A549 treated with CpdA at 1 μM for 4 hours (cell line): ENCODE measurements around the gene HSD11B1L. TPM values are rescaled to one million over a fixed set of nuclear protein-coding genes. Genes with fewer than 3 reads are reported as not detected.

Source experiments
- total RNA-seq: library from RNA; stranded (reverse); fragments of 200-300 nt; extraction: Qiagen RNA extraction; gene quantifications from 5 replicates; pipeline ENCODE4 v1.2.3, GENCODE V29; 2022; ENCODE audit warnings: low read depth

HSD11B1L gene
- 3.8 to 4.9 TPM (median 4.5 TPM) in 5 replicates for total RNA-seq

DNA sequence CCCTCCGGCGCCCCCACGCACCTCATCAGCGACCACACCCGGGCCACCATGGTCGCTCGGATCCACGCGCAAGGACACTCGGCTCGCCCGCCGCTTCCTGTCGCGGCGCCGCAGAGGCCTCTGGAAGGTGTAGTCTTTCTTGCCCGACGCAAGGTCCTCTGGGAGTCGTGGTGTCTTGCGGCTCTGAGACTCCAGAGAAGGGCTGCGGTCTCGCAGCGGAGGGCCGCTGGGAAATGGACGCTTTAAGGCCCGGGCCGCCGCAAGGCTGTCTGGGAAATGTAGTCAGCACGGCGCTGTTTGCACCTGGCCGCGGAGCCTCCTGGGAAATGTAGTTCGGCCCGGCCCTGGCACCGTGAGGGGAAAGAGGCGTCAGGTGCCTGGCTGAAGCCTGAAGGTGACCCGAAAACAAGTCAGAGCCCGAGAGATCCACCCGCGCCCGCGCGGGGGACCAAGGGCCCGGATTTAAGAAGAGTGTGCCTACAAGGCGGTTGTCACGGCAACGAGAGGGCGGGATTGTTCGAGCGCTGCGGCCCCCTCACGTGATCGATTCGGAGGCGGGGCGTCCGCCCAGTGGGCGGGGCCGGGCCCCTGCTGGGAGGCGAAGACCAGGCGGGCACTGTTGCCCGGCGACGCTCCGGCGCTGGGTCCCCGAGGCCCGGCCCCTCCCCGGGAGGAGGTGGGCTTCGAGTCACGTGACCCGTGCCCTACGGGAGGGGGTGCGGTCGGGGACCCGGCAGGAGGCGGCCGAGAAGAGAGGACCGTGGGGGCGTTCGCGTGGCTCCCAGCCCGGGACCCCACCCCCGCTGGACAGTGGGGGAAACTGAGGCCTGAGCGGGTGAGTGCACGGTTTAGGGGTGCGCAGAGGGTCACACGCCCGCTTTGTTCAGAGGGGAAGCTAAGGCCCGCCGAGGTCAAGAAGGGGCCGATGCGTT is at the start of gene HSD11B1L, which contains the start of gene MICOS13:
Gene HSD11B1L (plus strand): TSS at position 591 of the 932 bp plus-strand sequence. CDS start 3,806 bp downstream, outside the sequence.
Gene MICOS13 (minus strand): TSS at position 80 of the 932 bp plus-strand sequence. CDS start 30 bp downstream, at position 50.

DNA sequence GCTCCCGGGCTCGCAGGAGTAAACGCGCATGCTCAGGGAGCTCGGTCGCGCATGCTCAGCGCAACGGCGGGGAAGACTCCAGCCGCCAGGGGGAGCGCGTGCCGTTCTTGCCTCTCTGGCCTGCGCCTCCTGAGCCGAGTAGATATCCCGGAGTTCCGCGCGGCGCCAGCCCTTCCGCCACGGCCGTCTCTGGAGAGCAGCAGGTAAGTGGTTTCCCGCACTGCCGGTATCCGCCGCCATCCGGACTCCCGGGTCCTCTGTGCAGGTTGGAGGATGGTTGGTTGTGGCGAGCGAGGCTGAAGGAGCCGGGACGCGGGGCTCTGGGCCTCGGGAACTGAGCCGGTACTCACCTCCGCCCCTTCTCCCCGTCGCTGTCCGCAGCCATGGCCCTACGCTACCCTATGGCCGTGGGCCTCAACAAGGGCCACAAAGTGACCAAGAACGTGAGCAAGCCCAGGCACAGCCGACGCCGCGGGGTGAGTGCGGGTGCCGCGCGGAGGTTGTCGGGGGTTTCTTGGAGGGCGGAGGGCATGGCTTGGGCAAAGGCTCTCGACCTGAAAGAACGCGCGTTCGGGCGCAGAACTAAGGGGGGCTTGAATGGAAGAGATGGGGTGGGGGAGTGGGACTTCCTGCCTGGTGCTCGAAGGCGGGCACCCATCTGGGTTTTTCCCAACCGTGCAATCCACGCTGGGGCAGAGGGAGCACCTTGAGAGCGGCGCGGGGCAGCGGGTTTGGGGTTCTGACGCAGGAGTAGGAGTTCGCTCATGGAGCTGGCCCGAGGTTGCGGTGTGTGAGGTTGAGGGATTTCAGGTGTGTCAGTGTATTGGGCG is 9.5 kb downstream of the HSD11B1L start, which contains the start of gene RPL36:
Gene RPL36 (plus strand): TSS at position 171 of the 830 bp plus-strand sequence. CDS start 213 bp downstream, at position 384.

GRCh38 chr19:5719961-5720790 is 39.3 kb downstream of the HSD11B1L start, which contains the start of the genes CATSPERD and LONP1:
Gene CATSPERD, plus strand, starts transcription at chr19:5720637. Its CDS starts 101 bp downstream, at chr19:5720738.
Gene LONP1, minus strand, starts transcription at chr19:5720146. Its CDS starts 14 bp downstream, at chr19:5720132.

Other genes with a start within 250 kb of the HSD11B1L start
- not detected in 5 replicates for gene ZNRF4, start 225.6 kb upstream of the HSD11B1L start, total RNA-seq
- 2.1 to 3.5 TPM (median 2.7 TPM) in 5 replicates for gene TINCR, start 113.1 kb upstream of the HSD11B1L start, total RNA-seq
- gene SAFB2, start 58.3 kb upstream of the HSD11B1L start, total RNA-seq, result 31.1 to 44.9 TPM (median 39.8 TPM) in 5 replicates
- 58.8 to 63.8 TPM (median 62.6 TPM) in 5 replicates for gene SAFB, start 57.9 kb upstream of the HSD11B1L start, total RNA-seq
- 52.3 to 71.7 TPM (median 63.8 TPM) in 5 replicates for gene MICOS13, start 511 bp upstream of the HSD11B1L start, total RNA-seq
- 721 to 887 TPM (median 768 TPM) in 5 replicates for gene RPL36, start 9.3 kb downstream of the HSD11B1L start, total RNA-seq
- 47.0 to 62.5 TPM (median 60.5 TPM) in 5 replicates for gene LONP1, start 39.1 kb downstream of the HSD11B1L start, total RNA-seq
- 0.05 TPM in 1 of 5 replicates, not detected in the others for gene CATSPERD, start 39.6 kb downstream of the HSD11B1L start, total RNA-seq
- gene PRR22, start 103.7 kb downstream of the HSD11B1L start, total RNA-seq, result 1.4 to 3.2 TPM (median 2.7 TPM) in 5 replicates
- 27.8 to 31.9 TPM (median 30.1 TPM) in 5 replicates for gene DUS3L, start 110.1 kb downstream of the HSD11B1L start, total RNA-seq
- 0.27 to 0.96 TPM (median 0.58 TPM) in 5 replicates for gene NRTN, start 124.0 kb downstream of the HSD11B1L start, total RNA-seq
- not detected in 5 replicates for gene FUT6, start 158.7 kb downstream of the HSD11B1L start, total RNA-seq
- 0.03 TPM in 1 of 5 replicates, not detected in the others for gene FUT3, start 170.4 kb downstream of the HSD11B1L start, total RNA-seq
- not detected in 5 replicates for gene FUT5, start 189.5 kb downstream of the HSD11B1L start, total RNA-seq
- 196 to 305 TPM (median 288 TPM) in 5 replicates for gene NDUFA11, start 222.8 kb downstream of the HSD11B1L start, total RNA-seq
- gene VMAC, start 223.8 kb downstream of the HSD11B1L start, total RNA-seq, result 0.36 to 0.64 TPM (median 0.48 TPM) in 5 replicates
- gene CAPS, start 233.2 kb downstream of the HSD11B1L start, total RNA-seq, result 0.91 to 1.5 TPM (median 1.1 TPM) in 5 replicates